ENCODE measurements around the gene CAPN13.

The CAPN13 gene

DNA sequence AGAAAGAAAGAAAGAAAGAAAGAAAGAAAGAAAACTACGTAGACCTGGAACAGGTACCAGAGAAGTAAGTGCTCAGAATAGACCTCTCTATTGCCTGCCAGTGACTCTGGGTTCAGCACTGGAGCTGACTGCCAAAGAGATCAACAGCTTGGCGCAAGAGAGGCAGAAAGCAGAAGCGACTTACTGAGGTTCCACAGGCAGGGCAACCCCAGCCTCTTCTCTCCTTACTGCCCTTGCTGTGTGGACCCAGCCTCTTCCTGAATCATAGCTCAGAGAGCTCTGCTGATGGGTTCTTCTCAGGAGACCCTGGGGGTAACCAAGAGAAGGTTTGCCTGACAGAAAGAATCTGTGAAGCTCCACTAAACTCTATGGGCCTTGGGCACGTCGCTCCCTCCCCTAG, 7.1 kb downstream of the CAPN13 start:
- no peak for DNase-seq (ENCODE audit: low spot score)
- H3K27me3 Mint-ChIP-seq (ENCODE audit: low read depth): peaks cover 4% of the 10 kb centered on the region
- no peak overlapping the region for H3K27ac Mint-ChIP-seq
- no peak overlapping the region for H3K4me3 Mint-ChIP-seq
- H3K36me3 Mint-ChIP-seq (ENCODE audit: low read depth): no peaks in the 10 kb centered on the region
- no peaks in the 10 kb centered on the region for H3K9me3 Mint-ChIP-seq
- H3K4me1 Mint-ChIP-seq (ENCODE audit: low read depth): peaks cover 4% of the 10 kb centered on the region

DNA sequence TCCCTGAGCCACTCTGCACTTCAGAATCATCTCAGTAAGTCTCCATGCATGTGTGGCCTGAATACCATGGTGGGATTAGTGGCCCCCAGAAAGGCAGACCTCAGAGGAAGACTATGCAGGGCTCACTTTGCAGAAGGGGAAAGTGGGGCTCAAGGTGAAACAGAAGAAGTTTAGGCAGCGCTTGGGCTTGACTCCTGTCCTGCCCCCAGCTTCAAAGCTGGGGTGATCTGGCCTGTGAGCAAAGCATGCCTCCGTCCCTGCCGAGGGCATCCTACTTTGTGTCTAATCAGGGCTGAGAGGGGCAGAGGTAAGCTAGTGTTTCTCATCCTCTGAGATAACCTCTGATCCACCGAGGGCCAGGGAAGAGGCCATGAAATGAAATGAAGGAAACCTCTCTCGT, 7.9 kb downstream of the CAPN13 start:
- H3K27ac Mint-ChIP-seq: no peak overlapping the region
- no peak for DNase-seq (ENCODE audit: low spot score)
- H3K9me3 Mint-ChIP-seq: no peaks in the 10 kb centered on the region
- no peaks in the 10 kb centered on the region for H3K36me3 Mint-ChIP-seq (ENCODE audit: low read depth)
- H3K27me3 Mint-ChIP-seq (ENCODE audit: low read depth): peaks cover 10% of the 10 kb centered on the region
- peaks cover 4% of the 10 kb centered on the region for H3K4me1 Mint-ChIP-seq (ENCODE audit: low read depth)
- H3K4me3 Mint-ChIP-seq: no peak overlapping the region

- Mint-ChIP-seq H3K9me3 (no peaks in the 10 kb centered on the region), H3K36me3 (ENCODE audit: low read depth) (no peaks in the 10 kb centered on the region), H3K27me3 (ENCODE audit: low read depth) (peaks cover 18% of the 10 kb centered on the region), H3K4me1 (ENCODE audit: low read depth) (peaks cover 4% of the 10 kb centered on the region), H3K4me3 (no peak overlapping the region), H3K27ac (no peak overlapping the region)
- no peak for DNase-seq (ENCODE audit: low spot score)
Measured at GRCh38 chr2:30798536-30798991, 8.7 kb downstream of the CAPN13 start.

DNA sequence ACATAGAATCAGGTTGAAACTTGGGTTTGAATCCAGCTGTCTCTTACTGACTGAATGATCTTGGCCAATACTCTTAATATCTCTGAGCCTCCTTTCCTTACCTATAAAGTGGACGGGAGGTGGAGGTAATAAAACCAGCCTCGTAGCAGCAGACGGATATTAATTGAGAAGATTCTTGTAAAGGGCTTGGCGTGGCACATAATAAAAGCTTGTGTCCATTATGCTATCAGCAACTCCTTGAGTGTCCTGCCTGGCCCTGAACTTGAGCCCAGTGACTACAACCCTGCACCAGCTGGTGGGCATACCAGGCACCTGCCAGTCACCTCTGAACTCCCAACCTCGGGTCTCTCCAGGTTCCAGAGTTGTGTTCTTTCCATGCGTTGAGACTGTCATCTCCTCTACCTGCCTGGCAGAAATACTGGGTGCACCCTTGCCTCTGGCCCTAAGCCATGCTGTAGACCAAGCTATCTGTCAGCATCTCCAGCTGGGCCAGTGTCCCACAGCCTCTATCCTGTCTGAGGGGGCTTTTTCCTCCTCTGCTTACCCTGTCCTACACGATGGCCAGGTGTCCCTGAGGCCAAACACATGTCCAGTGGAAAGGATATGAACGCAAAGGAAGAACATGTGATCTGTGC, 9.7 kb downstream of the CAPN13 start:
- H3K27me3 Mint-ChIP-seq (ENCODE audit: low read depth): peaks cover 25% of the 10 kb centered on the region
- H3K4me3 Mint-ChIP-seq: no peak overlapping the region
- no peak for DNase-seq (ENCODE audit: low spot score)
- peaks cover 4% of the 10 kb centered on the region for H3K4me1 Mint-ChIP-seq (ENCODE audit: low read depth)
- H3K27ac Mint-ChIP-seq: no peak overlapping the region
- H3K9me3 Mint-ChIP-seq: no peaks in the 10 kb centered on the region
- no peaks in the 10 kb centered on the region for H3K36me3 Mint-ChIP-seq (ENCODE audit: low read depth)

DNA sequence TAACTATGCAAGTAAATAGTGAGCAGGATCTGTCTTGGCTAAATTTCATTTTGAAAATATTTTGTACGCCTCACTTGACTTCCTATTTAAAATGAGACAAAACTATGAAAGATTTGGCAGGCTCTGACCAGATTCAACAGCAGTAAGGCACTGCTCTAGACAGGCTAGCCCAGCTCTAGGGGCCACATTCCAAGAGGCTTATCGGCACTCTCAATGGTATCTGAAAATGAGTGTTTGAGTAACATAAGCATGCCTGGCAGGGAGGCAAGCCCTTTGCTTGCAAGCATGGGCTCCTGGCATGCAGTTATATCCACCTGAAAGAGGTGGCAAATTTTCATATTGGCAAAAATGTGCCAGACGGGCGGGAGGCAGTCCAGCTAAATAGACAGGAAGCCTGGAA, 10.5 kb downstream of the CAPN13 start:
- DNase-seq (ENCODE audit: low spot score): no peak
- Mint-ChIP-seq H3K4me1 (ENCODE audit: low read depth) (peaks cover 4% of the 10 kb centered on the region), H3K27ac (no peak overlapping the region), H3K4me3 (no peak overlapping the region), H3K36me3 (ENCODE audit: low read depth) (no peaks in the 10 kb centered on the region), H3K27me3 (ENCODE audit: low read depth) (peaks cover 32% of the 10 kb centered on the region), H3K9me3 (no peaks in the 10 kb centered on the region)

- Mint-ChIP-seq H3K36me3 (ENCODE audit: low read depth) (no peaks in the 10 kb centered on the region), H3K9me3 (no peaks in the 10 kb centered on the region), H3K4me1 (ENCODE audit: low read depth) (no peaks in the 10 kb centered on the region), H3K27me3 (ENCODE audit: low read depth) (peaks cover 43% of the 10 kb centered on the region), H3K27ac (no peak overlapping the region), H3K4me3 (no peak overlapping the region)
- DNase-seq (ENCODE audit: low spot score): no peak
Measured at GRCh38 chr2:30792521-30792920, 14.7 kb downstream of the CAPN13 start.

GRCh38 chr2:30790879-30791278, 16.4 kb downstream of the CAPN13 start:
- Mint-ChIP-seq H3K9me3 (no peaks in the 10 kb centered on the region), H3K27ac (no peak overlapping the region), H3K4me3 (no peak overlapping the region), H3K36me3 (ENCODE audit: low read depth) (no peaks in the 10 kb centered on the region), H3K4me1 (ENCODE audit: low read depth) (no peaks in the 10 kb centered on the region), H3K27me3 (ENCODE audit: low read depth) (peaks cover 43% of the 10 kb centered on the region)
- DNase-seq (ENCODE audit: low spot score): no peak

DNA sequence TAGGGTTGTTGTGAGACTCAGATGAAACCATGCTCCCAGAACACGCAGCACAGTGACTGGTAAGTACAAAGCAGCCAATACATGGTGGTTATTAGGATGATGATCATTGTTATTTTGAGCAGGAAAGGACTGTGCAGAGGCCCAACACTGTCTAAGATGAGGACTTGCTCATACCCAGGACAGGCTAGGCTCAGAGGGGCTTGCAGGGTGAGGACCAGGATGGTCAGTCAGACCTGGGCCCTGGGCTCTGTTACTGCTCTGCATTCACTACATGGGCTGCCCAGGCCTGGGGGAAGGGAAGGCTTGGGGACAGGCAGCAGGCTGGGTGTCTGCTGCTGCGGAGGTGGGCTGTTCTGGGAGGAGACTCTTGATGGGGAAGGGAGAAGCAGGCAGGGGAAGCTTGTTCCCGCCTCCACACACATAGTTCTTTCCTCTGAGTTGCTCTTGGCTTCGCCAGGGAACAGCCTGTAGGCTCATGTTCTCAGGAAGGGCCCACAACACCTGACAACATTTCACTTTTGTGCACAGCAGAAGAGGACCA, 17.5 kb downstream of the CAPN13 start:
- no peak for DNase-seq (ENCODE audit: low spot score)
- Mint-ChIP-seq H3K36me3 (ENCODE audit: low read depth) (no peaks in the 10 kb centered on the region), H3K4me3 (no peak overlapping the region), H3K27me3 (ENCODE audit: low read depth) (peaks cover 36% of the 10 kb centered on the region), H3K27ac (no peak overlapping the region), H3K4me1 (ENCODE audit: low read depth) (no peaks in the 10 kb centered on the region), H3K9me3 (no peaks in the 10 kb centered on the region)

- no peak for DNase-seq (ENCODE audit: low spot score)
- Mint-ChIP-seq H3K9me3 (no peaks in the 10 kb centered on the region), H3K27me3 (ENCODE audit: low read depth) (peaks cover 15% of the 10 kb centered on the region), H3K27ac (no peak overlapping the region), H3K4me3 (no peak overlapping the region), H3K4me1 (ENCODE audit: low read depth) (no peaks in the 10 kb centered on the region), H3K36me3 (ENCODE audit: low read depth) (no peaks in the 10 kb centered on the region)
Measured at GRCh38 chr2:30786923-30787685, 20.1 kb downstream of the CAPN13 start.

DNA sequence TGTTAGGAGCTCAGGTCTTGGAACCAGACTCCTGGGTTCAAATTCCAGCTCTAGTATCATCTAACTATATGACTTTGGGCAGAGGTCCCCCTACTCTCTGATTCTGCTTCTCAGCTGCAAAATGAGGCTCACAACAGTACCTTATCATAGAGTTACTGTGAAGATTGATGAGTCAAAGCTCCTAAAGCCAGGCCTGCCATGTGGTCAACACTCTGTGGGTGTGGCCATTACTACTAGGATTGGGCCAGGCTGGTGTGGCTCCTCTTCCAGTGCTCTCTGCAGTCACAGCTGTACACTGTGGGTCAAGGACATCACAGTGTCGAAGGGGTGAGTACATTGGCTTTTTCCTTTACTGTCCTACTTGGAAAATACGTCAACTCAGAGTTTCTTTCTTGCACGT, 22.6 kb downstream of the CAPN13 start:
- no peak overlapping the region for H3K4me3 Mint-ChIP-seq
- no peak for DNase-seq (ENCODE audit: low spot score)
- H3K27ac Mint-ChIP-seq: no peak overlapping the region
- H3K27me3 Mint-ChIP-seq (ENCODE audit: low read depth): peaks cover 5% of the 10 kb centered on the region
- H3K4me1 Mint-ChIP-seq (ENCODE audit: low read depth): no peaks in the 10 kb centered on the region
- no peaks in the 10 kb centered on the region for H3K9me3 Mint-ChIP-seq
- H3K36me3 Mint-ChIP-seq (ENCODE audit: low read depth): no peaks in the 10 kb centered on the region

GRCh38 chr2:30781961-30782533, 25.2 kb downstream of the CAPN13 start:
- Mint-ChIP-seq H3K36me3 (ENCODE audit: low read depth) (no peaks in the 10 kb centered on the region), H3K4me3 (no peak overlapping the region), H3K9me3 (no peaks in the 10 kb centered on the region), H3K27me3 (ENCODE audit: low read depth) (peaks cover 3% of the 10 kb centered on the region), H3K4me1 (ENCODE audit: low read depth) (no peaks in the 10 kb centered on the region), H3K27ac (no peak overlapping the region)
- DNase-seq (ENCODE audit: low spot score): peak; percentile 1

DNA sequence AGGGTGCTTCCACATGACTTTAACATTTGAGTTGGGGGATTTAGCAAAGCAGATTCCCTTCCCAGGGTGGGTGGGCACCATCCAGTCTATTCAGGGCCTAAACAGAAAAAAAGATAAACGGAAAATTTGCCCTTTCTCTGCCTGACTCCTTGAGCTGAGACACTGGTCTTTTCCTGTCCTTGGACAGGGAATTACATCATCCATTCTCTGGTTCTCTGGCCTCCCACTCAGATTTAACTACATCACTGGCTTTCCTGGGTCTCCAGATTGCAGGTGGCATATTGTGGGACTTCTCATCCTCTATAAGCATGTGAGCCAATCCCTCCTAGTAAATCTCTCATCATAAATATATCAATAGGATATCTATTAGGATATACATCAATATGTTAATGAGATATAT, 25.8 kb downstream of the CAPN13 start:
- Mint-ChIP-seq H3K27ac (no peak overlapping the region), H3K4me3 (no peak overlapping the region), H3K27me3 (ENCODE audit: low read depth) (peaks cover 3% of the 10 kb centered on the region), H3K36me3 (ENCODE audit: low read depth) (no peaks in the 10 kb centered on the region), H3K4me1 (ENCODE audit: low read depth) (no peaks in the 10 kb centered on the region), H3K9me3 (no peaks in the 10 kb centered on the region)
- no peak for DNase-seq (ENCODE audit: low spot score)

GRCh38 chr2:30780776-30781330, 26.4 kb downstream of the CAPN13 start:
- H3K4me1 Mint-ChIP-seq (ENCODE audit: low read depth): no peaks in the 10 kb centered on the region
- no peak overlapping the region for H3K4me3 Mint-ChIP-seq
- H3K27me3 Mint-ChIP-seq (ENCODE audit: low read depth): peaks cover 3% of the 10 kb centered on the region
- DNase-seq (ENCODE audit: low spot score): peak; percentile 2
- H3K36me3 Mint-ChIP-seq (ENCODE audit: low read depth): no peaks in the 10 kb centered on the region
- no peak overlapping the region for H3K27ac Mint-ChIP-seq
- no peaks in the 10 kb centered on the region for H3K9me3 Mint-ChIP-seq

GRCh38 chr2:30778611-30779010, 28.6 kb downstream of the CAPN13 start:
- H3K36me3 Mint-ChIP-seq (ENCODE audit: low read depth): no peaks in the 10 kb centered on the region
- no peaks in the 10 kb centered on the region for H3K9me3 Mint-ChIP-seq
- no peak for DNase-seq (ENCODE audit: low spot score)
- H3K27me3 Mint-ChIP-seq (ENCODE audit: low read depth): peaks cover 14% of the 10 kb centered on the region
- no peak overlapping the region for H3K4me3 Mint-ChIP-seq
- H3K4me1 Mint-ChIP-seq (ENCODE audit: low read depth): no peaks in the 10 kb centered on the region
- H3K27ac Mint-ChIP-seq: no peak overlapping the region

Data from T-helper 2 cell treated with Interferon-gamma antibody and Interleukin-4, amounts not matched to agents 5 μg/mL and 100 μg/mL, for 36 hours (primary cell).